HG03520 (cell line): ENCODE results near the gene TGOLN2.

ENCODE experiments used
- ATAC-seq: cut with Tn5 transposase; IDR thresholded peaks from one replicate; pipeline ENCODE4 v1.9.1; 2021; ENCODE audit warnings: mild to moderate bottlenecking, moderate library complexity; ENCODE audit not compliant: unreplicated experiment

Gene TGOLN2

GRCh38 chr2:85309699-85310321 lies 18.0 kb downstream of the TGOLN2 start:
- ATAC-seq = no peak

- no peak for ATAC-seq
Measured at GRCh38 chr2:85308896-85309555, 18.8 kb downstream of the TGOLN2 start.

- ATAC-seq = no peak
Measured at GRCh38 chr2:85308201-85308600, 19.6 kb downstream of the TGOLN2 start.

- ATAC-seq = no peak
Measured at GRCh38 chr2:85307527-85307897, 20.3 kb downstream of the TGOLN2 start.

- no peak for ATAC-seq
Measured at GRCh38 chr2:85303780-85304531, 23.8 kb downstream of the TGOLN2 start.

GRCh38 chr2:85302121-85302520 lies 25.7 kb downstream of the TGOLN2 start:
- ATAC-seq = no peak

GRCh38 chr2:85291425-85292023 lies 36.3 kb downstream of the TGOLN2 start:
- ATAC-seq = no peak

- ATAC-seq = no peak
Measured at GRCh38 chr2:85288244-85288725, 39.5 kb downstream of the TGOLN2 start.

- no peak for ATAC-seq
Measured at GRCh38 chr2:85287721-85288120, 40.1 kb downstream of the TGOLN2 start.

GRCh38 chr2:85286918-85287317 lies 40.9 kb downstream of the TGOLN2 start:
- ATAC-seq = no peak

GRCh38 chr2:85283641-85284040 lies 44.1 kb downstream of the TGOLN2 start:
- no peak for ATAC-seq

- no peak for ATAC-seq
Measured at GRCh38 chr2:85282914-85283313, 44.9 kb downstream of the TGOLN2 start.

- no peak for ATAC-seq
Measured at GRCh38 chr2:85281553-85281952, 46.2 kb downstream of the TGOLN2 start.

- ATAC-seq = no peak
Measured at GRCh38 chr2:85278361-85278760, 49.4 kb downstream of the TGOLN2 start.

- no peak for ATAC-seq
Measured at GRCh38 chr2:85277416-85278158, 50.2 kb downstream of the TGOLN2 start.

GRCh38 chr2:85276571-85277118 lies 51.1 kb downstream of the TGOLN2 start:
- ATAC-seq = no peak

GRCh38 chr2:85275984-85276540 lies 51.7 kb downstream of the TGOLN2 start:
- no peak for ATAC-seq

GRCh38 chr2:85273738-85274731 lies 53.8 kb downstream of the TGOLN2 start:
- no peak for ATAC-seq

GRCh38 chr2:85272357-85272756 lies 55.4 kb downstream of the TGOLN2 start:
- ATAC-seq = no peak
